Pons (tissue), 1 donor: Measurements from ENCODE around the gene PLEKHA4.
"Not testable (repeated sequence)": the region's sequence is repeated elsewhere in the genome, so short reads cannot be mapped to it uniquely, and the experiment has no call there.

Experiments used
- DNase-seq: peaks from one replicate; pipeline ENCODE4 v3.0.0-alpha.2; 2016; ENCODE audit warnings: low spot score

The PLEKHA4 gene

DNA sequence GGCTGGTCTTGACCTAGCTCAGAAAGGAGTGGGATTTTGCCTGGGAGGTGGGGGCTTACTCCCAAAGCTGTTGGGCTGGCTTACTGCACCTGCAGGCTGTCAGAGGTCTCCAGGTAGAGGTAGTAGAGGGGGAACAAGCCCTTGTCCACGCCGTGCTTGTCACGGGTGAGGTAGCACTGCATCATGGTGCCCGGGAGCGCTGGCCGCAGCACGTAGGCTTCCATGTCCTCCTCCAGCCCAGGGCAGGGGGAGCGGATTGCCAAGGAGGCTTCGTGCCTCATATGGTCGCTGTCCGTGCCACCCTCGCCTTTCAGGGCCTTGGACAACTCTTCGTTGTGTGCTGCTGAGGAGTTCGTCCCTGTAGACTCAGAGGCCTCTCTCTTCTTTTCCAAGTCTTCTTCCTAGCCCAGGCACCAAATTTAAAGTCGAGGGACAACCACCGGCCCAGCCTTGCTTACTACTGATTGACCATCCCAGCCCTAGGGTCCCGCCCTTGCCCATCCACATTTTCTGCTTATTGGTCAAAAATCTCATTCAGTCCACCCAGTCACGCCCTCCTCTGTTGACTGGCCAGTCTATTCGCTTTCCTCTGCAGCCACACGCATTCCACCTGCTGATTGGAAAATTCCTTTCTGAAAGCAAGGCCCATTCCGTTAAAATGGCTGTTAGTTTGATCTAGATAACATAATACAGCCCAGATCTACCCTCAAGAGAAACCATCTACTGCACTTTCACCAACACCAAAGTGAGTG, 19.6 kb upstream of the PLEKHA4 start:
- DNase-seq = no peak

DNA sequence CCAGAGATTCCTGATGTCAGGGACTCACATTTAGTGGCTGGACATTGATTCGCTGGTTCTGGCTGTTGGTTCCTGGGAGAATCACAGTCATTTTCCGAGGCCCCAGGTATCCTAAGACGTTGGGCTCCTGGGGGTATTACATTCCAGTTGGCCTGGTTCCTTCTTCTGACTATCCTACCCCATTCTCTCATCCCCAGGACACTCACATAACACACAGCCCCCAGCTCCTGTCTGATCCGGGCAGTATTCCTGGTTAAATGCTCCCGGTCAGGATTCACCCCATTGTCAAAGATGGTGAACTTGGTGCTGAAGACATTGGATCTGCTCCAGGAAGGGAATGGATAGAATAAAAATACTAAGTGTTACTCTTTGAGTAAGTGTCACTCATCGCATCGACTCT, 15.3 kb upstream of the PLEKHA4 start:
- DNase-seq = no peak

DNA sequence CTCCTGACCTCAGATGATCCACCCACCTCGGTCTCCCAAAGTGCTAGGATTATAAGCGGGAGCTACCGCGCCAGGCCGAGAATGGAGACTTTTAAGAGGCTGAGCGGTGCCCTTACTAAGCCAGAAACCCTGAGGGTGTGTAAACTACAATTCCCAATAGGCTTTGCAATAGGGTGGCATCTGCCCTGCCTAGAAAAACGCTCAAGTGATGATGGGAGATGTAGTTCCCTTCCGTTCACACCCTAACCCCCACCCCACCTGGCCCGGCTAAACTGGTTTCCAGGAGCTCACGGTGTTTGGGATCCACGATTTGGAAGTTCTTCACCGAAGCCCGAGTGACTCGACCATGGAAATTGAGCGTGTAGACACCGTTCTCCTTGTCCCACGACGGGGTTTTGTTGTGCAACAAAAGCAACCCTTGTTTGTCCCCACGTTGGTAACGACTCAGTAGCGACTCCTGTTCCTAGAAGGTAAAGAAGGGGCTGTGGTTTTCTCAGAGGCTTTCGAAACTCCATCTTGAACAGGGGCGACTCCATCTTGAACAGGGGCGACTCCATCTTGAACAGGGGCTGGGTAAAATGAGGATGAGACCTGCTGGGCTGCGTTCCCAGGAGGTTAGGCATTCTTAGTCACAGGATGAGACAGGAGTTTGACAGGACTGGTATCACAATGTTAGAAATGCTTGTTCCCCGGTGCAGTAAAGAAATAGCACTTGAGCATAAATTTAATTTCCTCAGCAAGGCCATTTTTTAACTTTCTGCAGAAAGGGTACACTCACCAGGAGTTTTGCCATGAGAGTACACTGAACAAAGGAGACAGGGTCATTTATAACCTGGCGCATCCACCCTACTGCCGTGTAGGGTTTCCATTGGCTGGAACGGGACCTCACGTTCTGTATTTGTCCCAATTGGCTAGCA, 13.6 kb upstream of the PLEKHA4 start:
- DNase-seq = peak; percentile 42

DNA sequence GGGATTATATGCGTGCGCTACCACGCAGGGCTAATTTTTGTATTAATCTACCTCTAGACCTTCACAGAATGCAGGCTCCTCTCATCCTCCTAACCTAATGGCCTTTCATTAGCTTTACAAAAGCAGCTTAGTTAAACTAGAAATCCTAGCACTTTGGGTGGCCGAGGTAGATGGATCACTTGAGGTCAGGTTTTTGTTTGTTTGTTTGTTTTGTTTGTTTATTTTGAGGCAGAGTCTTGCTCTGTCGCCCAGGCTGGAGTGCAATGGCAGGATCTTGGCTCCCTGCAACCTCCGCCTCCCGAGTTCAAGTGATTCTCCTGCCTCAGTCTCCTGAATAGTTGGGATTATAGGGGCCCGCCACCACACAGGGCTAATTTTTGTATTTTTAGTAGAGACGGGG, 11.3 kb upstream of the PLEKHA4 start:
- DNase-seq = not testable (repeated sequence)

DNA sequence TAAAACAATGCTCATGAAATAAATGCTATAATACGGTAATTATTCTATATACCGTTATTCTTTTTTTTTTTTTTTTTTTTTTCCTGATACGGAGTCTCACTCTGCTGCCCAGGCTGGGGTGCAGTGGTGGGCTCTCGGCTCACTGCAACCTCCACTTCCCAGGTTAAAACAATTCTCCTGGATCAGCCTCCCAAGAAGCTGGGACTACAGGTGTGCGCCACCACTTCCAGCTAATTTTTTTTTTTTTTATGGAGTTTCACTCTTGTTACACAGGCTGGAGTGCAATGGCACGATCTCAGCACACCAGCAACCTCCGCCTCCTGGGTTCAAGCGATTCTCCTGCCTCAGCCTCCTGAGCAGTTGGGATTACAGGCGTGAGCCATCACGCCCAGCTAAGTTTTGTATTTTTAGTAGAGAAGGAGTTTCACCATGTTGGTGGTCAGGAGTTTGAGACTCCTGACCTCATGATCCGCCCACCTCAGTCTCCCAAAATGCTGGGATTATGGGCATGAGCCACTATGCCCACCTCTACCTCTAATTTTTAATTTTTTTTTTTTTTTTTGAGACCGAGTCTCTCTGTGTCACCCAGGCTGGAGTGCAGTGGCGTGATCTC, 10.7 kb upstream of the PLEKHA4 start:
- no peak for DNase-seq

DNA sequence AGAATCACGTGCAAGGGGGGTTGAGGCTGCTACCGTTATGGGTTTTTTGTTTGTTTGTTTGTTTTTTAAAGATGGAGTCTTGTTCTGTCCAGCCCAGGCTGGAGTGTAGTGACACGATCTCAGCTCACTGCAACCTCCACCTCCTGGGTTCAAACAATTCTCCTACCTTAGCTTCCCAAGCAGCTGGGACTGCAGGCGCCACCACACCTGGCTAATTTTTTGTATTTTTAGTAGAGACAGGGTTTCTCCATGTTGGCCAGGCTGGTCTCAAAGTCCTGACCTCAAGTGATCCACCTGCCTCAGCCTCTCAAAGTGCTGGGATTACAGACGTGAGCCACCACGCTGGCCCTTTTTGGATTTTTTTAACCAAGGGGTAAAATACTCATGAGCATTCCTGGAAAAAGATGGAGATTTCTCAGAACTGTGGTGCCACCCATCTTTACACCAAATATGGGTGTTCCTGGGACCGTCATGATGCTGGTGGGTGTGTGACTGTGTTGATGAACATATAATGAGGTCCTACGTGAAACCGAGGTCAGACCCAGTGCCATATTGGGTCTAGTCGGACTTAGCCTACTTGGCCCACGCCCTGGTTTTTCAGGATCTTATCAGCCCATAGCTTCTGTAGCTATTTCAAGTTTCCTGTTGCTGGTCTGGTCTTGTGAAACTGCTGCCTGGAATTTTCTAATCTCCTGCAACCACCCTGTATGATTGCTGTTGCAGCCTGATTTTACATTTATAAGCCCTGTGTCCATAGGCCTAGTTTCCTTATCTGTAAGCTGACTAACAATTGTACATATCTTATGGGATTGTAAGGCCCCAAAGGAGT, 10.0 kb upstream of the PLEKHA4 start:
- no peak for DNase-seq

DNA sequence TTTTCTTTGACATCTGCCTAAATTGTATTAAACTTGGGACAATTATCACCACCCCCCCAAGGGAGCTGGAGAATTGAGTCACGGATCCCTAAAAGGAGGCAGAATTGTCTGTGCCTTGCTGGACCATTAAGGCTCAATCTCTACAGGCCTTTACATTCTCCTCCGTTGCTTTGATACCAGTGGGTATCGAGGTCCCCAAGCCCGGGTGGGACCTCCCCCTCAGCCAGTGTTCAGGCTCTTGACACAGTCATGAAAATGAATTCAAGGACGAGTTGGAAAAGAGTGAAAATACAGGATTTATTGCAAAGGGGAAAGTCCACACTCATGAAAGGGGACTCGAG, 9.4 kb upstream of the PLEKHA4 start:
- no peak for DNase-seq

DNA sequence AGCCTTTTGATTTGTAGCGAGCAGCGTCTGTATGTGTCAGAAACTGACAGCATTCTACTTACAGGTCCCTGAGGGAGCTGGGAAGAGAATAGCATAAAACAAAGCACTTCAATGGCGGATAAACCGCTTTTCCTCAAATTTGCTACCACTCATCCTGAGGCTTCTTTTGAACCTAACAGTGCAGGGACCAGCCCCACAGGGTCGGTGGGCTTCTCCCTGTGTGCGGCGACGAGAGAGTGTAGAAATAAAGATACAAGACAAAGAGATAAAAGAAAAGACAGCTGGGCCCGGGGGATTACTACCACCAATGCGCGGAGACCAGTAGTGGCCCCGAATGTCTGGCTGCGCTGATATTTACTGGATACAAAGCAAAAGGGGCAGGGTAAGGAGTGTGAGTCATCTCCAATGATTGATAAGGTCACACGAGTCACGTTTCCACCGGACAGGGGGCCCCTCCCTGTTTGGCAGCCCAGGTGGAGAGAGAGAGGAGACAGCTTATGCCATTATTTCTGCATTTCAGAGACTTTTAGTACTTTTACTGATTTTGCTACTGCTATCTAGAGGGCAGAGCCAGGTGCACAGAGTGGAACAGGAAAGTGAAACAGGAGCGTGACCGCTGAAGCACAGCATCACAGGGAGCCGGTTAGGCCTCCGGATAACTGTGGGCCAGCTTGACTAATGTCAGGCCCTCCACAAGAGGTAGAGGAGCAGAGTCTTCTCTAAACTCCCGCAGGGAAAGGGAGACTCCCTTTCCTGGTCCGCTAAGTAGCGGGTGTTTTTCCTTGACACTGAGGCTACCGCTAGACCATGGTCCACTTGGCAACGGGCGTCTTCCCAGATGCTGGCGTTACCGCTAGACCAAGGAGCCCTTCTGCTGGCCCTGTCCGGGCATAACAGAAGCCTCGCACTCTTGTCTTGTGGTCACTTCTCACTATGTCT, 7.9 kb upstream of the PLEKHA4 start:
- peak; percentile 48 for DNase-seq

DNA sequence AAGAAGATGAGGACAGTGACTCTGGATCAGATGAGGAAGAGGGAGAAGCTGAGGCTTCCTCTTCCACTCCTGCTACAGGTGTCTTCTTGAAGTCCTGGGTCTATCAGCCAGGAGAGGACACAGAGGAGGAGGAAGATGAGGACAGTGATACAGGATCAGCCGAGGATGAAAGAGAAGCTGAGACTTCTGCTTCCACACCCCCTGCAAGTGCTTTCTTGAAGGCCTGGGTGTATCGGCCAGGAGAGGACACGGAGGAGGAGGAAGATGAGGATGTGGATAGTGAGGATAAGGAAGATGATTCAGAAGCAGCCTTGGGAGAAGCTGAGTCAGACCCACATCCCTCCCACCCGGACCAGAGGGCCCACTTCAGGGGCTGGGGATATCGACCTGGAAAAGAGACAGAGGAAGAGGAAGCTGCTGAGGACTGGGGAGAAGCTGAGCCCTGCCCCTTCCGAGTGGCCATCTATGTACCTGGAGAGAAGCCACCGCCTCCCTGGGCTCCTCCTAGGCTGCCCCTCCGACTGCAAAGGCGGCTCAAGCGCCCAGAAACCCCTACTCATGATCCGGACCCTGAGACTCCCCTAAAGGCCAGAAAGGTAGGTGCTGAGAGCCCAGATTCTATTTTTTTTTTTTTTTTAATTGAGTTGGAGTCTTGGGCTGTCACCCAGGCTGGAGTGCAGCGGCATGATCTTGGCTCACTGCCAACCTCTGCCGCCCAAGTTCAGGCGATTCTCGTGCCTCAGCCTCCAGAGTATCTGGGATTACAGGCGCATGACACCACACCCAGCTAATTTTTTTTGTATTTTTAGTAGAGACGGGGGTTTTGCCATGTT, 6.1 kb upstream of the PLEKHA4 start:
- peak; percentile 43 for DNase-seq

DNA sequence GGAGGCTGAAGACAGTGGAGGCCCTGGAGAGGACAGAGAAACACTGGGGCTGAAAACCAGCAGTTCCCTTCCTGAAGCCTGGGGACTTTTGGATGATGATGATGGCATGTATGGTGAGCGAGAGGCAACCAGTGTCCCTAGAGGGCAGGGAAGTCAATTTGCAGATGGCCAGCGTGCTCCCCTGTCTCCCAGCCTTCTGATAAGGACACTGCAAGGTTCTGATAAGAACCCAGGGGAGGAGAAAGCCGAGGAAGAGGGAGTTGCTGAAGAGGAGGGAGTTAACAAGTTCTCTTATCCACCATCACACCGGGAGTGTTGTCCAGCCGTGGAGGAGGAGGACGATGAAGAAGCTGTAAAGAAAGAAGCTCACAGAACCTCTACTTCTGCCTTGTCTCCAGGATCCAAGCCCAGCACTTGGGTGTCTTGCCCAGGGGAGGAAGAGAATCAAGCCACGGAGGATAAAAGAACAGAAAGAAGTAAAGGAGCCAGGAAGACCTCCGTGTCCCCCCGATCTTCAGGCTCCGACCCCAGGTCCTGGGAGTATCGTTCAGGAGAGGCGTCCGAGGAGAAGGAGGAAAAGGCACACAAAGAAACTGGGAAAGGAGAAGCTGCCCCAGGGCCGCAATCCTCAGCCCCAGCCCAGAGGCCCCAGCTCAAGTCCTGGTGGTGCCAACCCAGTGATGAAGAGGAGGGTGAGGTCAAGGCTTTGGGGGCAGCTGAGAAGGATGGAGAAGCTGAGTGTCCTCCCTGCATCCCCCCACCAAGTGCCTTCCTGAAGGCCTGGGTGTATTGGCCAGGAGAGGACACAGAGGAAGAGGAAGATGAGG, 5.3 kb upstream of the PLEKHA4 start:
- DNase-seq = peak; percentile 33

DNA sequence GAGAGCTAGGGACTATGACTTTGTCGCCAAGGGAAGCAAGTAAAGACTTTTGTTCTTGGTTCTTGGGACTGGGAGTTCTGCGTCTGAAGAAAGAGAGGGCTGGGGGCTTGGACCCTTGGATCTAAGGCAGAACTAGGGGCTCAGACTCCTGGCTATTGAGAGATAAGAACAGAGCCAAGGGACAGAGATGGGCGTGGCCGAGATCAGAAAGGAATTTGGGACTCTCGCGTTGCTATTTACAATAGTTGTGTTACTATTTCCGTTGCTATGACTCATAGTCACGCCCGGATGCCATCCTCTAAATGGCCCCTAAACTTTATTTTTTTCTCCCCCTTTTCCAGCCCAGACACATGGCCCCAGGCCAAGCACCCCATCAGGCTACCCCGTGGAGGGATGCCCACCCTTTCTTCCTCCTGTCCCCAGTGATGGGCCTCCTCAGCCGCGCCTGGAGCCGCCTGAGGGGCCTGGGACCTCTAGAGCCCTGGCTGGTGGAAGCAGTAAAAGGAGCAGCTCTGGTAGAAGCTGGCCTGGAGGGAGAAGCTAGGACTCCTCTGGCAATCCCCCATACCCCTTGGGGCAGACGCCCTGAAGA, 4.6 kb upstream of the PLEKHA4 start:
- peak; percentile 73 for DNase-seq

DNA sequence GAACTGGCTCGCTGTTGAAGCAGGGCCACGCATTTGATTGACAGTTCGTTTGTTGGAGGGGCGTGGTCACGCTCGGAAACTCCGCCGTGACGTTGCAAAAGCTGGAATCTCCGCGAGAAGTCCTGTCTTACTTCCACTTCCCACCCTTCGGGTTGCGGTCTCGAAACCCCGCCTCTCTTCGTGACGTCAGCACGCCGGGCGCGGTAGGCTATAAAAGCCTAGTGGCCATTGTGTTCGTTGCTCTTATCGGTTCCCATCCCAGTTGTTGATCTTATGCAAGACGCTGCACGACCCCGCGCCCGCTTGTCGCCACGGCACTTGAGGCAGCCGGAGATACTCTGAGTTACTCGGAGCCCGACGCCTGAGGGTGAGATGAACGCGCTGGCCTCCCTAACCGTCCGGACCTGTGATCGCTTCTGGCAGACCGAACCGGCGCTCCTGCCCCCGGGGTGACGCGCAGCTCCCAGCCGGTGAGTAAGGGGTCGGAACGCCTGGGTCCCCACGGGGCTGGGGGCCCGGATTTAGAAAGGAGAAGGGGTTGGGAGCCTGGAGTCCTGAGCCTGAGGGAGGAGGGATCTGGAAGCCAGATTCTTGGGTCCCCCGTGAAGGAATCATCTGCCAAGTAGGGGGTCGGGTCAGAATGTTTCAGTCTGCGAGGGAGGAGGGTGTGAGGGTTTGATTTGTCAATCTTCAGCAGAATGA, 3.9 kb upstream of the PLEKHA4 start, which contains the start of gene PPP1R15A:
TSS of gene PPP1R15A (plus strand) at position 240 of the 702 bp plus-strand sequence. CDS start 813 bp downstream, outside the sequence.
- DNase-seq = peak; percentile 98

DNA sequence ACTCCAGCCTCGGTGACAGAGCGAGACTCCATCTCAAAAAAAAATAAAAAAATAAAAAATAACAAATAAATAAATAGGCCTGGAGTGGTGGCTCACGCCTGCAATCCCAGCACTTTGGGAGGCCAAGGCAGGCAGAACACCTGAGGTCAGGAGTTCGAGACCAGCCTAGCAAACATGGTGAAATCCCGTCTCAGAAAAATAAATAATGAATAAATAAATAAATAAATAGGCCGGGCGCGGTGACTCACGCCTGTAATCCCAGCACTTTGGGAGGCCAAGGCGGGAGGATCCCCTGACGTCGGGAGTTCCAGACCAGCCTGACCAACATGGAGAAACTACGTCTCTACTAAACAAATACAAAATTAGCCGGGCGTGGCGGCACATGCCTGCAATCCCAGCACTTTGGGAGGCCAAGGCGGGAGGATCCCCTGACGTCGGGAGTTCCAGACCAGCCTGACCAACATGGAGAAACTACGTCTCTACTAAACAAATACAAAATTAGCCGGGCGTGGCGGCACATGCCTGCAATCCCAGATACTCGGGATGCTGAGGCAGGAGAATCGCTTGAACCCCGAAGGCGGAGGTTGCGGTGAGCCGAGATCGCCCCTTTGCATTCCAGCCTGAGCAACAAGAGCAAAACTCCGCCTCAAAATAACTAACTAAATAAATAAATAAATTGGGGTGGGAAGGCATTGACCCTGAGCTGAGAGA, 3.2 kb upstream of the PLEKHA4 start:
- DNase-seq = not testable (repeated sequence)

DNA sequence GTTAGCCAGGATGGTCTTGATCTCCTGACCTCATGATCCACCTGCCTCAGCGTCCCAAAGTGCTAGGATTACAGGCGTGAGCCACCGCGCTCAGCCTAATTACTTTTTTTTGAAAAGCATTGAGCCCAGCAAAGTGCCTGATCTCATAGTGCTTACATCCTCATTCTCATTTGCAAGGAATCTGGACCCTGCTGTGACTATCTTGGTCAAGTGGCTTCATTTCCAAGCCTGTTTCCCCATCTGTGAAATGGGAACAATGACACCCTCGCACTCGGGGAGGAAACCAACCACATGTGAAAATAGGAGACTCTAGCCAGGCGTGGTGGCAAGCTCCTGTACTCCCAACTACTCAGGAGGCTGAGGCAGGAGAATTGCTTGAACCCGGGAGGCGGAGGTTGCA, 1.6 kb upstream of the PLEKHA4 start:
- DNase-seq = no peak

DNA sequence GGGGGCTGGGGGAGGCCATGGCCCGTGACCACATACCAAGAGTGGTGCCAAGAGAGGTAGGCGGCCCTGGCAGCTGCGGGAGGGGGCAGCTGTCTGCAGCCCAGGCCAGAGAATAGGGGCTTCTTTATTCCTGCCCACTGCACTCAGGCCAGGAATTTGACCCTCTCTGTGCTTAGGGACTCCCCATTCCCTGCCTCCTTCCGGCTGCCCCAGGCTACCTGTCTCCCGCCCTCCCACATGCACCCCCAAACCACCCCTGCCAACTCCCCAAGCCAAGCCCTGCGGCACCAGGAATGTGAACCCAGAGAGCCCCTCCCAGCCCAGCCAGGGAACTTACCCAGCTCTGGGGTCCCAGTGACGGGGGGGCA, 687 bp downstream of the PLEKHA4 start:
- DNase-seq = no peak

DNA sequence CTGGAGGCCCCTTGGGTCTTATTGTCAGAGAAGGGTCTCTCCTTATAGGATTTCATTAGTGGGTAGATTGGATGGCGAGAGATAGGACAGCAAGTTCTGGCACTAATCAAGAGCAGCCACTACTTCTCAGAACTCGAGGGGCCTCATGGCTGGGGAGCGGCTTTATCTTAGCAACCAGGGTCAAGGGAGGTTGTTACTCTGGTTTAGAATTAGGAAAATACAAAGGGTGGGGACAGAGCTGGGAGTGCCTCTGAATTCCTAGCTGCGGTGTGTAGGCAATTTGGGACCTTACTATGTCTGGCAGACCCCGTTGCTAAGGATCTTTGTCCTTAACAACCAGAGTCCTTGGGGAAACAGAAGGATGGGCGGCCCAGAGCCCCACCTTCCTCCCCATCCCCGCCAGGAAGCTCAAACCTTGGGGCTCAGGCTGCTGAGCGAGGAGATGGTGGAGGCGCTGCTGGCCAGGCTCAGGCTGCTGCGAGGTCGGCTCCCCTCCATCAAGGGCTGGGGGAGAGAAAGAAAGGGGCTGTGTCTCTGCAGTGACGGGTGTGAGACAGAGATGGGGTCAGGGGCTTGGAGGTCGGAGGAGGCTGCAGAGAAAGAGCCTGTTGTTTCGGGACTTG, 1.2 kb downstream of the PLEKHA4 start:
- DNase-seq = no peak

DNA sequence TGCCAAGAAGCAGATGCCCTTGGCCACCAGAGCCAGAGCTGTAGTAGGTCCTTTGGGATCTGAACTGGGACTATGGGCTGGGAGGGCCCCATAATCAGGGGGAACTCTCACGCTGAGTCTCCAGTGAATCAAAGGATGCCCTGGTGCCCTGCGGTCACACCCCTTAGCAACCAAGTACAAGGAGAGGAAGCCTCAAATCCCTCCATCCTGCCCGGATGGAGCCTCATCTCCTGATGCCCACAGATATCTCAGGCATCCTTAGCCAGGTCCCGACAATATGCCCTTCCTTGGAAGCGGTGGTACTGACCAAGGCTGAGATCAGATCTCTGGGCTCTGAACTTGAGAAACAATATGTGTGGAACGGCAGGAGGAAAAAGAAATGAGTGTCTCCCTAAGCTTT, 1.7 kb downstream of the PLEKHA4 start:
- no peak for DNase-seq
